Measurements from ENCODE around the gene PSMC3. TPM values are rescaled to one million over a fixed set of nuclear protein-coding genes. Genes with fewer than 3 reads are reported as not detected.
"Not testable (repeated sequence)": the region's sequence is repeated elsewhere in the genome, so short reads cannot be mapped to it uniquely, and the experiment has no call there.

The PSMC3 gene
- 97.5 TPM for total RNA-seq

- DNase-seq (ENCODE audit: low spot score) = peak; percentile 100
- intact Hi-C loops (cut with DNase I) = no loop called here
- peak; percentile 99 for ATAC-seq
Measured at GRCh38 chr11:47426062-47426956, at the start of gene PSMC3. Gene PSMC3 (minus strand): TSS chr11:47426439. CDS start chr11:47426279, 160 bp downstream.

GRCh38 chr11:47470671-47471070, 44.4 kb upstream of the PSMC3 start:
- intact Hi-C loops (cut with DNase I) = no loop called here
- no peak for ATAC-seq
- DNase-seq (ENCODE audit: low spot score) = peak; percentile 9

DNA sequence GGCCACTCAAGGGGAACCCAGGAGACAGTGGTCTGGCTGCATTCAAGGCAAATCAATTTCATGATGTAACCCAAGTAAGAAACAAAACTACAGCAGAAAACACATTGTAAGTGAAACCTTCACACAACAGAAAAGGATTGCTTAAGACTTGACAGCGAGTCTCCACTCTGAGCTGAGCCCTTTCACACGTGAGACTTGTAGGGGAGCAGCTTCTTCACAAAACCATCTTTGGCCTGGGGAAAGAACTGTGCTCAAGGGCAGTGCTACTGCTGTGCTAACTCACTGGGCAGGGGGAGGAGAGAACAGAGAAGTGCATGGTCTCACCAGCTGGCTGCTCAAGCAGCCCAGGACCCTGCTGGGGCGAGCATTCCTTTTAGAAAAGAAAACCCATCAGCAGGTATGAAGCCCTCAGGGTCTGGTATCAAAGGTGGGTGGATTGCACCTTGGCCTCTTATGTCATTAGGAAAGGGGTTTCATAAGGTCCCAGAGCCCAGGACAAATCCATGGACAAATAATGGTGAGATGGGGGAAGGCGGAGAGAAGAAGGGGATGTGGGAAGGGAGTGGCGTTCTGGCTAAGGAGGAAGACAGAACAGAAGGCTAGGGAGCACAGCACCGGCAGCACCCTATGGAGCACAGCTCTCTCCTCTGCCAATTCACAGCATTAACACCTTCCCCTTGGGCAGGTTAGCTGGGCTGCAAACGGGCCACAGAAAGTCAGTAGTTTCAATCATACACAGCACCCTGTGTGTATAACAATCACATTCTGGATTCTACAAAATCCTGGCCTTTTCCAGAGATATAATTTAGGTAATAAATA, 43.3 kb upstream of the PSMC3 start:
- DNase-seq (ENCODE audit: low spot score) = peak; percentile 31
- ATAC-seq = peak; percentile 67
- intact Hi-C loops (cut with DNase I) = no loop called here

DNA sequence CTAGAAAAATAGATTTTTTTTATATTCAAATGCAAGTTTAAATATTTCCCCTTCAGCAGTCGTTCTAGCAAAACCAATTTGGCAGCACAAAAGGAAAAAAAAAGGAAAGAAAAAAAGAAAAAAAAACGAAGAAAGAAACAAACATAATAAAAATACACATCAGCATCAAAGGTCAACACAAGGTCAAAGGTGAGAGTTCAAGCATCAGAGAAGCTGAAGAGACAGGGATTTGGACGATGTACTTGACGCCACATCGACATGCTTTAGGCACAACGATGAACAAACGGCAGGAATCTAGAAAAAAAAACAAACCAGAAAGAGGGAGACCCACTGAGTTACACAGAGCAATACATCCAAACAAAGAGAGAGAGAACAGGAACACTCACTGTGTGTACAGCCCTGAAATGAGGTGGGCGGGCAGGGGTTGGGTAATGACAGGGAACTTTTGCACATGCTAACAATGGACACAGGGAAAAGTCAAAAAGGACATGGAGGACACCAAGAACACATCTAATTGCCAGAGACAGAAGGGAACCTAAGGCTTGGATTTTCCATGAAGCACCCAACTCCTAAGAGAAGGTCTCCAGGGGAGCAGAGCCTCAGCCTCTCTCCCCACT, 42.5 kb upstream of the PSMC3 start:
- intact Hi-C loops (cut with DNase I) = no loop called here
- peak; percentile 55 for ATAC-seq
- peak; percentile 45 for DNase-seq (ENCODE audit: low spot score)

GRCh38 chr11:47467357-47467756, 41.1 kb upstream of the PSMC3 start:
- intact Hi-C loops (cut with DNase I) = no loop called here
- ATAC-seq (peak; percentile 24), DNase-seq (ENCODE audit: low spot score) (peak; percentile 57)

DNA sequence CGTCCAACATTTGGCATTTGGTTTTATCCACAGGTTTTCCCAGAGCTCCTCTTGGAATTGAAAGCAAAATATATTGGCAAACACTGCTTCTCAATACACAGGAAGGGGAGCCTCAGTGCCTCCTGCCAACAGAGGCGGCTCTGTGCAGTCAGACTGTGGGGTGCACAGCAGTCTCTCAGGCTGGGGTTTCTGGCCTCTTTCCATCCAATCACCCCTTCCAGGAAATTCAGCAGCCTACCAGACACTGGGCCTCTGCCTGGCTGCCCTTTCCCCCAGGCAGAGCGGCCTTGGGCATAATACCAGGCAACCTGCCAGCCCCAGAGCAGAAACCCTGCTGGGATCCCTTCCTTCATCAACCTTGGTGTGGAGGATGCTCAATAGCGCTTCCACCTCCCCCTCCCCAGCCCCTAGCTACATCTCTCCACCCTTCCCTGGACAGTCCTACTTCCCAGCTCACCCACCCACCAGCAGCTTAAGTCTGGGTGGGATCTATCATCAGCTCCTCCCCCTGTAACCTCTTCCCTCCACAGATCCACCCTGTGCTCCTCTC, 40.5 kb upstream of the PSMC3 start:
- ATAC-seq (peak; percentile 68), DNase-seq (ENCODE audit: low spot score) (peak; percentile 67)
- intact Hi-C loops (cut with DNase I) = no loop called here

GRCh38 chr11:47466201-47466600, 40.0 kb upstream of the PSMC3 start:
- ATAC-seq (no peak), DNase-seq (ENCODE audit: low spot score) (no peak)
- intact Hi-C loops (cut with DNase I) = no loop called here

DNA sequence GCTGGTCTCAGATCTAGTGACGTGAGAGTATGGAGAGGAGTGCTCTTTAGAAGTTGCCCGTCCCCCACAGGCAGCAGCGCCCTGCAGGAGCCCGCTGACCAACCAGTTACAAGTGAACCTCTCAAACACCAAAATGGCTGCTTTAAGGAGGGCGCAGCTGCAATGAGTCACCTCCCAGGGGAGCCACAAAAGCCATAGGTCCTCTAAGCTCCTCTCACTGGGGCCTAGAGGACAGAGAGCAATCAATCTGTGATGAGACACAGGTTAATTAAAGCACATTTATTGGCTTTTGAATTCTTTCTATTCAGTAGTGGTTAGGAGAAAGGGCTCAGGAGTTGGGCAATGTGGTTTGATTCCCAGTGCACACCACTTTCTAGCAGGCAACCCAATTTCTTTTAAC, 38.2 kb upstream of the PSMC3 start:
- no peak for ATAC-seq
- no peak for DNase-seq (ENCODE audit: low spot score)
- intact Hi-C loops (cut with DNase I) = no loop called here

DNA sequence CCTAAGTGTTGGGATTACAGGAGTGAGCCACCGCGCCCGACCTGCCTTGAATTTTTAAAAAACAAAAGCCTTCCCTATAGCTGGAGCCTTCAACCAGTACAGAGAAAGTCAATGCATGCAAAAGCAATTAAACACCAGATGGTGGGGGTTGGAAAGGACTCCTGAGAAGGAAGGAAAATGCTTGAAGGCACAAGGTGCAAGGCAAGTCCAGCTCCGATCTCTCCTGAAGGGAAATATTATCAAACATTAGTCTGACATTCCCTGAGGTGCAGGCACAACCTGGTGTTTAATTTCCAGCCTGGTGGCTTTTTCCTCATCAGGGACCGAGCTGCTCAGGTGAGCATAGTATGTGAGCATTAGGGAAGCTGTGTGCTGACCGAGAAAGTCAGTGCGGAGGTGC, 35.6 kb upstream of the PSMC3 start:
- intact Hi-C loops (cut with DNase I) = no loop called here
- DNase-seq (ENCODE audit: low spot score) (no peak), ATAC-seq (no peak)

DNA sequence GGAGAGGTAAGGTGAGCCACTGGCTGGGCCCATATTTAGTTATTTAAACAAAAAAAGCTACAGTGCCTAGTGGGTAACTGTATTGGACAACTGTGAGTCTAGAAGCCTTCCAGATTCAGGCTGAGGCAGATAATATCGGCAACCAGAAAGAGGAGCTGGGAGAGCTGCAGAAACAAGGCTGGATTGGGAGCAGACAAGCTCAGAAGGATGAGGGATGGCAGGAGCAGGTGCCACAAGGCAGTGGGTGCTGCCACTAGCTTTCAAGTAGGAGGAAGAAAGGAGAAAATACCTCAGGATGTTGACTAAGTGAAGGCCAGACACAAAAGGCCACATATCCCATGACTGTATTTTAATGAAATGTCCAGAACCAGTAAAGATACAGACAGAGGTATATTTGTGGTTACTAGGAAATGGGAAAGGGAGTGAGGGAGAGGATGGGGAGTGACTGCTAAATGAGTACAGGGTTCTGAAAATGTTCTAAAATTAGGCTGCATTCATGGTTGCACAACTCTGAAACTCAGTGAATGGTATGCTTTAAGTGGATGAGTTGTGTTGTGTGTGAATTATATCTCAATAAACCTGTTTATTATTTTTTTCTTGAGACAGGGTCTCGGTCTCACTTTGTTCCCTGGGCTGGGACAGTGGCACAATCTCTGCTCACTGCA, 34.5 kb upstream of the PSMC3 start:
- DNase-seq (ENCODE audit: low spot score) = no peak
- intact Hi-C loops (cut with DNase I) = no loop called here
- ATAC-seq = no peak

GRCh38 chr11:47454258-47454671, 28.0 kb upstream of the PSMC3 start:
- intact Hi-C loops (cut with DNase I) = not testable (repeated sequence)
- ATAC-seq = peak; percentile 94
- DNase-seq (ENCODE audit: low spot score) = peak; percentile 79

GRCh38 chr11:47453365-47453764, 27.1 kb upstream of the PSMC3 start:
- ATAC-seq = no peak

GRCh38 chr11:47451990-47452389, 25.8 kb upstream of the PSMC3 start:
- DNase-seq (ENCODE audit: low spot score) = no peak
- intact Hi-C loops (cut with DNase I) = no loop called here

More at GRCh38 chr11:47453365-47453764, 27.1 kb upstream of the PSMC3 start:
- intact Hi-C loops (cut with DNase I) = no loop called here
- no peak for DNase-seq (ENCODE audit: low spot score)

GRCh38 chr11:47451436-47451835, 25.2 kb upstream of the PSMC3 start:
- DNase-seq (ENCODE audit: low spot score) (no peak), ATAC-seq (no peak)
- intact Hi-C loops (cut with DNase I) = no loop called here

More at GRCh38 chr11:47451990-47452389, 25.8 kb upstream of the PSMC3 start:
- ATAC-seq = no peak

- DNase-seq (ENCODE audit: low spot score) (no peak), ATAC-seq (no peak)
- intact Hi-C loops (cut with DNase I) = no loop called here
Measured at GRCh38 chr11:47449541-47449940, 23.3 kb upstream of the PSMC3 start.

DNA sequence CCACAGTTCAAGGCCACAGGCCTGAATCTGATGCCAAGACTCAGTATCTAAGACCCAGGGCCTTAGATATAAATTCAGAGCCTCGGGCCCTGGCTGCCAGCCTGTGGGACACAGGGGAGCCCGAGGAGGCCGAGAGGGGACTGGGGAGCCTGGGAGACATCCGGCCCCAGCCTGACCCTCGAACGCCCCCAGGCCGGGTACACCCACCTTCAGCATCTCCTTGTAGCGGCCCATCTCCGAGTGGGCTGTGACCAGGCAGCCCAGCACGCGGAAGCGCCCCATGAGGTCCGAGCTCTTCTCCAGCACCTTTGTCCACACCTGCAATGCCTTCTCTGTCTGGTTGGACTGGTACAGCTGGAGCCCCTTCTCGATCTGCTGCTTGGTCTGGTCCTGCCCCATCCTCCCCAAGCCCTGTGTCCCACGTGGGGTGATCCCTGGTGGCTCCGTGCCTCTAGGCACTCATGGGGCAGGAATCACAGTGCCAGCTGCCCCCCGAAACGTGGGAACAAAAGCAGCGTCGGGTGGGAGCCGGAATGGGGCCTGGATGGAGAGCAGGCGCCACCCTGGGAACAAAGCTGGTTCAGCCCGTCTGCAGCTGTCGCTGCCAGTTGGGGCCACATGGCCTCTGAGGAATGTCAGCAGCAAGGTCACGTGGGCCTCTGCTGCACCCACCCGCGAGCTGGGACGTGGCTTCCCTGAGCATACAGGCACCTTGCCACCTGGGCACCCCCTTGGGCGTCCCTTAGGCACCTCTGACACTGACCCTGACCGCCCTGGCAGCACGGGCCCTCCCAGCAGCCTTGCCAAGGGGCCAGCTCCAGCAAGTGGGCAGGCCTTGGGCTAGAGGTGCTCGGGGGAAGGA, 22.6 kb upstream of the PSMC3 start, which contains the start of gene RAPSN:
TSS of gene RAPSN (minus strand) at position 571 of the 862 bp plus-strand sequence. CDS start at position 399, 172 bp downstream.
- ATAC-seq (peak; percentile 15), DNase-seq (ENCODE audit: low spot score) (no peak)
- intact Hi-C loops (cut with DNase I) = no loop called here

GRCh38 chr11:47447906-47448305, 21.7 kb upstream of the PSMC3 start:
- intact Hi-C loops (cut with DNase I) = no loop called here
- DNase-seq (ENCODE audit: low spot score) (no peak), ATAC-seq (no peak)

DNA sequence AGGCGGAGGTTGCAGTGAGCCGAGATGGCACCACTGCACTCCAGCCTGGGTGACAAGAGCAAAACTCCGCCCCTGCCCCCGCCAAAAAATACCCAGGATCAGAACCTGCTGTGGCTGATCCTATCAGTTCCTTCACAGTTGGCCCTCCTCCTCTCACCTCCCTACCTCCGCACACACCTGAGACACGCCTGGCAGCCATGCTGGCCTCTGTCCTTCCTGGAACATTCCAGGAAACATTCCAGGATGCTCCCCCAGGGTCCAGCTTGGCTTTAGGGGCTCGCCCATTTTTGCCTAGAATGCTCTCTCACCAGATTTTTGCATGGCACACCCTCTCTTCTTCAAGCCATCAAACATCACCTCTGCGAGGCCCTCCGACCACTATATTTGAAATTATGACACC, 20.6 kb upstream of the PSMC3 start:
- ATAC-seq (no peak), DNase-seq (ENCODE audit: low spot score) (no peak)
- intact Hi-C loops (cut with DNase I) = no loop called here
